ENCODE results near the gene IRF9. TPM values are rescaled to one million over a fixed set of nuclear protein-coding genes. Genes with fewer than 3 reads are reported as not detected.

Gene IRF9
- total and polyA plus RNA-seq, 2 of the 4 experiments (the other 2 are of a cell fraction) = 25.6 to 34.6 TPM

DNA sequence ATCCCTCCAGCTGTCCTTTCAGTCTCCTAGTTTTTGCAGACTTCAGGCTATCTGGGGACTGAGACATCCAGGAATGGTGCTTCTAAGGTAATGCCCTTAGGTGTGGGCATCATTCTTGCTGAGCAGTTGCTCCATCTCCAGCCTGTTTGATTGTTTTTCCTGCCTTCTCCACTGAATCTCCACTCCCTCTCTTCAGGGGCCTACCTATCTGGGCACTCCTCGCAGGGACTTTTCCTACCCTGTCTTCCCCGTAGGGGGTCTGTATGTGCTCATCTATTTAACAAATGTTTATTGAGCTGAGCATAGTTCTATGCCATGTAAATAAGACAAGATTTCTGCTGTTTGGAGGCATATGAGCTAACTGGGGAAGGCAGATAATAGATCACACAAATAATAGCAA, 28.1 kb upstream of the IRF9 start:
- Histone ChIP-seq H3K36me3 (ENCODE audit: control insufficient read depth, insufficient read depth, low read length) (peaks cover 6% of the 10 kb centered on the region), H2BK5ac (ENCODE audit: low read depth, low read length, poor library complexity, severe bottlenecking) (no peak overlapping the region), H3K27ac (ENCODE audit: insufficient read depth, low read length) (no peak overlapping the region), H2AK5ac (ENCODE audit: low read depth, low read length) (no peak overlapping the region), H3K56ac (ENCODE audit: extremely low read depth, insufficient read depth, low read length) (no peak overlapping the region), H3K14ac (replicated peaks; ENCODE audit: low read depth, low read length) (no peak overlapping the region), H3K18ac (ENCODE audit: low read depth, low read length) (no peak overlapping the region), H3K4me2 (ENCODE audit: low read depth, low read length) (no peak overlapping the region), H3K4ac (ENCODE audit: low read depth, low read length) (no peak overlapping the region), H2AK9ac (replicated peaks; ENCODE audit: low read depth, low read length, poor library complexity) (no peak overlapping the region), H3K9ac (ENCODE audit: low read depth, low read length) (no peak overlapping the region), H2BK15ac (ENCODE audit: low read depth, low read length) (no peak overlapping the region), H2BK20ac (ENCODE audit: low read depth, low read length) (no peak overlapping the region), H3K23ac (ENCODE audit: low read depth, low read length) (no peak overlapping the region), H4K20me1 (ENCODE audit: insufficient read depth, low read length) (0 out of 2 replicates have a peak, but pooled peaks cover 6% of the 10 kb centered on the region), H3K4me3 (ENCODE audit: insufficient read depth, low read depth, low read length) (no peak overlapping the region), H4K8ac (ENCODE audit: low read depth in 2 of 2, low read length in 2 of 2) (no peak overlapping the region), H4K91ac (ENCODE audit: insufficient read depth, low read depth, low read length) (no peak overlapping the region), H3K4me1 (ENCODE audit: control insufficient read depth, insufficient read depth, low read length) (peaks cover 8% of the 10 kb centered on the region; the same call in 1 of the 2 replicates), H4K5ac (ENCODE audit: low read depth, low read length) (no peak overlapping the region), H3K9me3 (ENCODE audit: control insufficient read depth, insufficient read depth, low read length) (no peaks in the 10 kb centered on the region), H2AFZ (replicated peaks; ENCODE audit: low read length, poor library complexity) (no peak overlapping the region), H3K27me3 (ENCODE audit: control insufficient read depth, insufficient read depth, low read length) (no peaks in the 10 kb centered on the region), H2BK120ac (ENCODE audit: low read depth, low read length) (no peak overlapping the region), H3K79me1 (ENCODE audit: low read depth in 1 of 2, low read length in 2 of 2) (peaks cover 10 to 18% of the 10 kb centered on the region in 2 experiments; a peak in 3 of 4 replicates), H3K9me1 (ENCODE audit: insufficient read depth, low read length) (peaks cover 12% of the 10 kb centered on the region)
- no TSS peak for BruUV-seq (replicated peaks)
- WGBS, 2 experiments (ENCODE audit: extremely low coverage in 2 of 2, insufficient read length in 1 of 2) = no CpG with 5 or more reads among the region's 2 CpGs
- no peak for ATAC-seq (ENCODE audit: low read depth)
- in situ Hi-C loops (cut with MboI; ENCODE audit: low sequenced_read_pairs) (loop anchor here (10.0 to 25.0 kb wide), 3 partner anchors 302 to 1046 kb away; partner anchors contain the start of genes ACIN1, BCL2L2, C14orf119 and PABPN1), intact Hi-C loops (cut with micrococcal nuclease) (no loop called here), dilution Hi-C loops (cut with HindIII; ENCODE audit: low sequenced_read_pairs, unreplicated experiment) (no loop called here)
- no peak for DNase-seq
- ChIA-PET CTCF (no interaction called here), POLR2A (ENCODE audit: unreplicated experiment) (no interaction called here)
- TF ChIP-seq NFE2L2 (IDR thresholded peaks at IDR 0.05; ENCODE audit: low read depth, low read length) = no peak
- TF ChIP-seq SMC3 (IDR thresholded peaks at IDR 0.05; ENCODE audit: low read depth, low read length) = no peak
- TF ChIP-seq RAD21 (IDR thresholded peaks at IDR 0.05; ENCODE audit: low read length) = no peak
- no peak for TF ChIP-seq POLR2A (IDR thresholded peaks at IDR 0.05; ENCODE audit: low read depth, low read length)
- TF ChIP-seq MAZ (IDR thresholded peaks at IDR 0.05; ENCODE audit: borderline replicate concordance, low read depth, low read length) = no peak
- no peak for TF ChIP-seq MXI1 (IDR thresholded peaks at IDR 0.05; ENCODE audit: borderline replicate concordance, low read depth, low read length)
- no peak for TF ChIP-seq MAFK (IDR thresholded peaks at IDR 0.05; ENCODE audit: low read depth, low read length)
- no peak for TF ChIP-seq CHD1 (IDR thresholded peaks at IDR 0.05; ENCODE audit: low read depth, low read length)
- no peak for TF ChIP-seq BHLHE40 (IDR thresholded peaks at IDR 0.05; ENCODE audit: low read depth, low read length)
- TF ChIP-seq, protein P1, sequence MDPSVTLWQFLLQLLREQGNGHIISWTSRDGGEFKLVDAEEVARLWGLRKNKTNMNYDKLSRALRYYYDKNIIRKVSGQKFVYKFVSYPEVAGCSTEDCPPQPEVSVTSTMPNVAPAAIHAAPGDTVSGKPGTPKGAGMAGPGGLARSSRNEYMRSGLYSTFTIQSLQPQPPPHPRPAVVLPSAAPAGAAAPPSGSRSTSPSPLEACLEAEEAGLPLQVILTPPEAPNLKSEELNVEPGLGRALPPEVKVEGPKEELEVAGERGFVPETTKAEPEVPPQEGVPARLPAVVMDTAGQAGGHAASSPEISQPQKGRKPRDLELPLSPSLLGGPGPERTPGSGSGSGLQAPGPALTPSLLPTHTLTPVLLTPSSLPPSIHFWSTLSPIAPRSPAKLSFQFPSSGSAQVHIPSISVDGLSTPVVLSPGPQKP (IDR thresholded peaks at IDR 0.05; ENCODE audit: borderline replicate concordance, low read depth, low read length) = no peak
- TF ChIP-seq, protein P2, sequence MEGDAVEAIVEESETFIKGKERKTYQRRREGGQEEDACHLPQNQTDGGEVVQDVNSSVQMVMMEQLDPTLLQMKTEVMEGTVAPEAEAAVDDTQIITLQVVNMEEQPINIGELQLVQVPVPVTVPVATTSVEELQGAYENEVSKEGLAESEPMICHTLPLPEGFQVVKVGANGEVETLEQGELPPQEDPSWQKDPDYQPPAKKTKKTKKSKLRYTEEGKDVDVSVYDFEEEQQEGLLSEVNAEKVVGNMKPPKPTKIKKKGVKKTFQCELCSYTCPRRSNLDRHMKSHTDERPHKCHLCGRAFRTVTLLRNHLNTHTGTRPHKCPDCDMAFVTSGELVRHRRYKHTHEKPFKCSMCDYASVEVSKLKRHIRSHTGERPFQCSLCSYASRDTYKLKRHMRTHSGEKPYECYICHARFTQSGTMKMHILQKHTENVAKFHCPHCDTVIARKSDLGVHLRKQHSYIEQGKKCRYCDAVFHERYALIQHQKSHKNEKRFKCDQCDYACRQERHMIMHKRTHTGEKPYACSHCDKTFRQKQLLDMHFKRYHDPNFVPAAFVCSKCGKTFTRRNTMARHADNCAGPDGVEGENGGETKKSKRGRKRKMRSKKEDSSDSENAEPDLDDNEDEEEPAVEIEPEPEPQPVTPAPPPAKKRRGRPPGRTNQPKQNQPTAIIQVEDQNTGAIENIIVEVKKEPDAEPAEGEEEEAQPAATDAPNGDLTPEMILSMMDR (conservative IDR thresholded peaks at IDR 0.05; ENCODE audit: low read depth, low read length) = no peak

Measured in IMR-90 (cell line).